GM10847 (cell line): ENCODE data around the gene TMEM134.

Source experiments
- POLR2A ChIP-seq: IDR thresholded peaks from 2 replicates; pipeline ENCODE4 v1.6.1; 2011; ENCODE audit not compliant: insufficient read length; ENCODE audit errors: extremely low read depth

Gene TMEM134

GRCh38 chr11:67429722-67430121, 39.3 kb downstream of the TMEM134 start:
- no peak for TF ChIP-seq POLR2A

- no peak for TF ChIP-seq POLR2A
Observed at GRCh38 chr11:67429038-67429668, 39.9 kb downstream of the TMEM134 start.

GRCh38 chr11:67428052-67429001, 40.7 kb downstream of the TMEM134 start, which contains the start of gene RPS6KB2:
RPS6KB2 (plus strand) TSS chr11:67428494; CDS start chr11:67428546, 52 bp downstream.
- TF ChIP-seq POLR2A: peak; percentile 88

DNA sequence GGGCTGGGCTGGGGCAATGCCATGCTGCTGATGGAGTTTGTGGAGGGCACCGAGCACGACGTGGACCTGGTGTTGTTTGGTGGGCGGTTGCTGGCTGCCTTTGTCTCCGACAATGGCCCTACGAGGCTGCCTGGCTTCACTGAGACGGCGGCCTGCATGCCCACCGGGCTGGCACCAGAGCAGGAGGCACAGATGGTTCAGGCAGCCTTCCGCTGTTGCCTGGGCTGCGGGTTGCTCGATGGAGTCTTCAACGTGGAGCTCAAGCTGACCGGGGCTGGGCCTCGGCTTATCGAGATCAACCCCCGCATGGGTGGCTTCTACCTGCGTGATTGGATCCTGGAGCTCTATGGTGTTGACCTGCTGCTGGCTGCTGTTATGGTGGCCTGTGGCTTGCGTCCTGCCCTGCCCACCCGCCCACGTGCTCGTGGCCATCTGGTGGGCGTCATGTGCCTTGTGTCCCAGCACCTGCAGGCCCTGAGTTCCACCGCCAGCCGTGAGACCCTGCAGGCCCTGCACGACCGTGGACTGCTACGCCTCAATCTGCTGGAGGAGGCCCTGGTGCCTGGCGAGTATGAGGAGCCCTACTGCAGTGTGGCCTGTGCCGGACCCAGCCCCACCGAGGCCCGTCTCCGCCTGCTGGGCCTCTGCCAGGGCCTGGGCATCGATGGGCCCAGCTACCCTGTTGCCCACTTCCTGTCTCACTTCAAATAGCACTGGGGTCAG, 45.0 kb downstream of the TMEM134 start:
- TF ChIP-seq POLR2A: no peak

- TF ChIP-seq POLR2A: no peak
Observed at GRCh38 chr11:67423466-67423865, 45.6 kb downstream of the TMEM134 start.

- TF ChIP-seq POLR2A: no peak
Observed at GRCh38 chr11:67422891-67423290, 46.2 kb downstream of the TMEM134 start.

DNA sequence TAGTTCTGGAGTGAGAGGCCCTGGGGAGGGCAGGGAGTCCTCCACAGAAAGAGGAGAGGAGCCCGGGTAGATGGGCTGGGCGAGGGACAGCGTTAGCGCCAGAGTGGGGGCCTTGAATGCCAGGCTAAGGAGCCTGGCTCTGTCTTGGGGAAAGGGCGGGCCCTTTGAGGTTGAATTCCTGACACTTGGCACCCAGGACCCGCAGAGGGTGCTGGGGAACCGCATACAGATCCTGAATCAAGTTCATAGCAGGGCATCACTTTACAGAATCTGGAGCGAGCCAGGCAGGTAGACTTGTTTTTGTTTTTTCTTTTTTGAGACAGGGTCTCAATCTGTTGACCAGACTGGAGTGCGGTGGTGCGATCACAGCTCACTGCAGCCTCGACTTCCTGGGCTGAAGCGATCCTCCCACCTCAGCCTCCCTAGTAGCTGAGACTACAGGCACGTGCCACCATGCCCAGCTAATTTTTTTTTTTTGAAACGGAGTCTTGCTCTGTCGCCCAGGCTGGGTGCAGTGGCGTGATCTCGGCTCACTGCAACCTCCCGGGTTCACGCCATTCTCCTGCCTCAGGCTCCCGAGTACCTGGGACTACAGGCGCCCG, 47.5 kb downstream of the TMEM134 start:
- TF ChIP-seq POLR2A: no peak

- TF ChIP-seq POLR2A: peak; percentile 52
Observed at GRCh38 chr11:67420646-67421429, 48.2 kb downstream of the TMEM134 start.

DNA sequence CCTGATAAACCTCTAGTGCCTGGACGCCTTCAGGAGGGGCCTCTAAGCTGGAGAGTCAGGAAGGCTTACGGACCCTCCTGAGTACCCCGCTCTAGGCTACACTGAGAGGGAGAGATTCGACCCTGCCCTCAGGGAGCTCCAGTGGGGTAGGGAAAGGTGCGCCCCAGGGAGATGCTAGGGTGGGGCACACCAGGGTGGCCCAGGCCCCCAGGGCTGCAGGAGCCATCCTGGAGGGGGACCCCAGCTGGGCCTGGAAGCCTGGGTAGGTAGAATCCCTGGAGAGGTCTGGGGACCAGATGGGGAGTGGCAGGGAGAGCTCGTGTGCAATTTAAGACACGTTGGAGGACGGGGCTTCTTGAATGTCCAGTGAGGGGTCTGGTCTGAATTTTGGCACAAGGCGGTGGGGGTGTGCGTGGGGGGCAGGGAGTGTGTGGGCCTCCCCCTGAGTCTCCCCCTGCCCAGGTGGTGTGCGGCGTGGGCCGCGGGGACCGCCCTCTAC, 48.9 kb downstream of the TMEM134 start:
- no peak for TF ChIP-seq POLR2A

DNA sequence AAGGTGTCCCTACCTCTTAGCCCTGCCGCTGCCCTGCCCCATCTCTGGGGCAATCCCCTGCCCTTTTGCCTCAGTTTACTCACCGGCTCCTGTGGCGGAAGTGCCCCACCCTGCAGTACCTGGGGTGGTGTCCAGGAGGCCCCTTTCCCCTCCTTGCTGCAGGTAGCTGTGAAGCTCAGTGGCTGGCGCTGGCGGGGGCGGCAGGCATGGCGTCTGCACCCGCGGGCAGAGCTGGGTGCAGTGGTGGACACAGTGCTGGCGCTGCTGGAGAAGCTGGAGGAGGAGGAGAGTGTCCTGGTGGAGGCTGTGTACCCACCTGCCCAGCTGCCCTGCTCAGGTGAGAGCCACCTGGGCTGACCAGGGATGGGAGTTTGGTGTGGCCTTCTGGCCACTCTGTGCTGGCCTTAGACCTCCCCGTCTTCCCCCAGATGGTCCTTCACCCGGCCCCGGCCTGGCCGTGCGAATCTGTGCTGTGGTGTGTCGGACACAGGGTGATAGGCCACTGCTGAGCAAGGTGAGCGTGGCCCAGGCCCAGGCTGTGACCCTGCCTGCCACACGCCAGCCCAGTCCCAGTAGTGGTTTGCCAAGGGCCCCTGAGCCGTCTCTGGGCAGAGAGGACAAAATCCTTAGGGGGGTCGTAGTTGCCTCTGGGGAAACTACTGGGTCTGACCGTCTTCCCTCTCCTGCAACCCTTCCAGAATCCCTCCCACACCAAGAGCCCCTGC, 49.6 kb downstream of the TMEM134 start:
- no peak for TF ChIP-seq POLR2A

DNA sequence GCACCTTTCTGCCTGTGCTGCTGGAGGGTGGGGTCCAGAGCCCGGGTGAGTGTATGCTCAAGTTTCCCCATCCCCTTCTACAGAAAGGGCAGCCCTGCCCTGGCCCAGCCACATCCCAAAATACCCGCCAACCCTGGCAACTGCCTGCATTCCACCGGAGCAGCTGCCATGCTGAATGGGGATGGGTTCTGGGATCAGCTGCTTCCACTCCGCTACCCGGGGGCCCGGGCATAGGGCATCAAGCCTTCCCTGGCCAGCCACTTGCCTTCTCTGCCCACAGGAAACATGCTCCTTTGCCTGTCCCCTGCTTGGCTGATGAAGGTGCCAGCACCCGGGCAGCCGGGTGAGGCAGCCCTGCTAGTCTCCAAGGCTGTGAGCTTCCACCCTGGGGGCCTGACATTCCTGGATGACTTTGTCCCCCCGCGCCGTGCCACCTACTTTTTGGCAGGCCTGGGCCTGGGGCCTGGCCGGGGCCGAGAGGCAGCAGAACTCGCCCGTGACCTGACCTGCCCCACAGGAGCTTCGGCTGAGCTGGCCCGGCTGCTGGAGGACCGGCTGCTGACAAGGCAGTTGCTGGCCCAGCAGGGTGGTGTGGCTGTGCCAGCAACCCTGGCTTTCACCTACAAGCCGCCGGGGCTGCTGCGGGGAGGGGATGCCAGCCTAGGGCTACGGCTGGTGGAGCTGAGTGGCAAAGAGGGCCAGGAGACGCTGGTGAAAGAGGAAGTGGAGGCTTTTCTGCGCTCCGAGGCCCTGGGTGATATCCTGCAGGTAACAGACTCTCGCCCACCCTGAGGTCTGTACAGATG, 50.4 kb downstream of the TMEM134 start:
- no peak for TF ChIP-seq POLR2A

- TF ChIP-seq POLR2A: no peak
Observed at GRCh38 chr11:67417425-67417824, 51.6 kb downstream of the TMEM134 start.

DNA sequence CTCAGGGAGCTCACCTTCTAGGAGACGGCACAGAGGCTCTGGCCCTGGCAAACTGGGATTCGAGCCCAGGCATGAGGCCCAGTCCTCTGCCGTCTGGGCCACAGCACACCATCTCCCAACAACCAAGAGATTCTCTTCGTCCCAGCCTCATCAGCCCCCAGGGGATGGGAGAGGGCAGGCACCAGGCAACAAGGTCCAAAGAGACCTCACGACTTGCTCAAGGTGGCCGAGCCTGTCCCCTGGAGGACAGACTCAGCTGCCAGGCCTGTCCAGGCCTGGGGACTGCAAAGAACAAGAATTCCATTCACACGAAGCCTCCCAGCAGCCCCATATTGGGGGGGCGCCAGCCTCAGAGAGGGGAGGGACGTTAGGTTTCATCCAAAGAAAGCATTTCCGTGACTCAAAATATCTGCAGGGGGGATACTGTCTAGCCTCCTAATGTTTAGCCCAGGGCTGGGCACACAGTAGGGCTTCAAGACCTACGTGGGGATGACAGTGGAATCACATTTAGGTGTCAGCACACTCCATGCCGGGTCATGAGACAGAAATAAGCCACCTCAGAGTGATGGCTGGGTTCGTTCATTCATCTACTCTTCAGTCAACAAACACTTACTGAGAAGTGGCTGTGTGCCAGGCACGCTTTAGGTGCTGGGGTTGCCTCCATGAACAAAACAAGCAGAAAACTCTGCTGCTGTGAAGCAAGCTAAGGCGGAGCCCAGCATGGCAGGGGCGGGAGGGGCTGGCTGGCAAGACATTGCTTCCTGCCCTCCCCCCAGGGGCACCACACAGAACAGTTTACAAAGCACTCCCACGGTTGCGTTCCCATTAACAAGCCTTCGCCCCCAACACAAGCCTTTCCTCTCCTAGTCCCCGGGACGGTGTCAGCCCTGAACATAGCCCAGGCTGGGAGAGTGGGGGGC, 52.4 kb downstream of the TMEM134 start:
- TF ChIP-seq POLR2A: no peak
